HG03460 (cell line): ENCODE results near the gene GNAQ.

Source experiments
- ATAC-seq: cut with Tn5 transposase; IDR thresholded peaks from one replicate; pipeline ENCODE4 v1.9.1; 2021; ENCODE audit not compliant: unreplicated experiment

GNAQ gene

DNA sequence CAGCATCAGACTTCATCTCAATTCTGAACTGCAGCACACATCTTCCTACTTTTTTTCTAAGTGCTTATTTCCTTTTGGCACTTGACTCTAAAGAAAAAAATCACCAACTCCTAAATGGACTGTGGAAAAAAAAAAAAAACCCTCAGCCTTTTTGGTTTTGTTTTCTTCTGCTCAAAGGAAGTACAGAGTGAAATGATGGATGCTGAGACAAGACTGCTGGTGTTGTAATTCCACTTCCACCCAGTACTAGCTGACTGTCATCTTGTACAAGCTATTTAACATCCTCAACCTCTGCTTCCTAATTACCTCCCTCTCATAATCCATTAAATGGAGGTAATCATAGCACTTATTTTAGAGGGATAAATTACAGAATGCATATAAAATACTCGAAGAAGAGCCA lies 212.0 kb downstream of the GNAQ start:
- ATAC-seq, result no peak

DNA sequence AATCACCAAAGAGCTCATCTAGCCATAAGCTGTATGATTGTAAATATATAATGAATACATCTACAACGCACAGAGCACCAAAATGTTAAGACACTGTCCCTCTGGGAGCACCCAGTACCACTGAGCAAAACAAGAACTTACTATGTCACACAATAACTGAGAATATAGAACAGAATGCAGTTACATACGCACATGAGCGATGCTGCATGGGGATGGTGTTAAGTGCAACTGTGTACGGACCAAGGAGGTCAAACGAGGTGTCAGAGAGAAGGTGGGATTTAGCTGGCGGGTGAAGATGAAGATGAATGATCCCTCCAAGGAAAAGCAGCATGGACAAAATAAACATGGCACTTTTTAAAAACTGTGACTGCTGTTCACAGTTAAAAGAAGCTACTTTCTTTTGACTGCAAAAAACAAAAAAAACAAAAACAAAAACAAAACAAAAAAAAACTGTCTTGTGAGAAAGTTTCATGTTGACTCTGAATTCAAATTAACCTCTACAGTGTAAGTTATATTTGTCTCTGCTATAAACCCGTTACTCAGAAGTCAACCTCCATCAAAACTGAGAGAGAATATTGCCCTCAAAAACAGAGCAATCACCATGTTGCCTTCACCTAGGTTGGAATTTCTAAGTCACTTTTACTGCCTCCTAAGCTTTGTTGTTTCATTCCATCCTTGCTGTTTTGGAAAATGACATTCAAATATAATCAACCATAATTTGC lies 213.9 kb downstream of the GNAQ start:
- no peak for ATAC-seq

DNA sequence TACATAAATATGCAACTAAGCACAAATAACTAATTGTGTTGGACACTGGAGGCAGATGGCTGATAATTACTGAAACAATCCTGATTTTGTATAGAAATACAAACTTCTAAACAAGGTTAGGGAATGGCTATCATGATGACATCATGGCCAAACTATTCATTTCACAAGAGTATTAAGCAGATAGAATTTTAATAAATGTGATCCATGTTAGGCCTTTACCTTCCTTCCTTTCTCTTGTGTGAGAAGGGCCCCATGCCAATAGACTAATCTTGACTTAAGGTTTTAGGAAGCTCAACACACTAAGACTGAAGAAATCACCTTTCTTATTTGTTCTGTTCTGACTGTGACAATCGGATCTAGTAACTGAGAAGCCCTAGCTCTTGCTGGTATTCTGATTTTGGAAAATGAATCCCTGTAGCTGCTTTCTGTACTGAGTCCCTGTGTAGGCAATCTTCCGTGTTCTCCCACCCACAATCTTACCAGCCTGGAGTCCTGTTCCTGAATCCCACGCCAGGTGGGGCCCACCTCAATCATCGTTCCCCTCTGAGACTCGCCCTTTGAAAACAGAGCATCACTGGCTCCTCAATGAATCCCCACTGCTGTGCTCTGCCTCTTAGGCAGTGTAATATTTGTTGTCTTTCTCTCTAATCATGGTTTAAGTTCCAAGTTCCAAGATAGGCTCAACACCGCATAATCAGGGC lies 214.8 kb downstream of the GNAQ start:
- ATAC-seq, result no peak

DNA sequence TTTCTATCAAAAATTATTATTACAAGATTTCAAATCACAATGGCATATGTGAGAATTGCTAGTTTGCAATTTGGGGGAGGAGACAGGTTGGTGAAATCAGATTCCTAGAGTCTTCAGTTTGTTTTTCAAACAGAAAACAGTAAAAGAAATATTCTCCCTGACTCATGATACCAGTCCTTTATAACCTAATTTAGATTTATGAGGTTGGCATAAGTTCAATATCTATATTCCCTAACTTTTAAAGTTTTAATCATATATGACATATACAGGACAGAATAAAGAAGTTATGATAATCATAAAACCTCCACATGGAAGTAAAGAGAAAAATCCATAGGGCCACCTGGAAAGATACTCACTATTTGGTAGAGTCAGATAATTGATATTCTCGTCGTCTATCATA lies 216.4 kb downstream of the GNAQ start:
- ATAC-seq, result no peak

DNA sequence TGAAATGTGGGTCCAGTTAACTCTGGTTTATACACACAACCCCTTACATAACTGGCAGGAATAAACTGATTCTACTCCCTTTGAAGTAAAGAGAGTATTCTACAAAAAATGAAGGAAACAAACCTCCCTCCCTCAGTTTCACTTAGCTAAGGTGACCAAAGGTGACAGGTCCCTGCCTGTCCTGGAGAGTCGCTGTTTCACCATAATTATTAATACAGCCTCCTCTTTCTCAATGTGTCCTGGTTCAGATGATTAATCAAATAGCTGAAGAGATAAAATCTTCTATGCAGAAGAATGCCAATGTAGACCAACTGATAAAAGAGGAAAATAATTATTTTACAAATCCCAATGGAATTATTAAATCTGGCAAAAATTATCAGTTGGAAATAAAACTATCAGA lies 219.8 kb downstream of the GNAQ start:
- ATAC-seq, result no peak

DNA sequence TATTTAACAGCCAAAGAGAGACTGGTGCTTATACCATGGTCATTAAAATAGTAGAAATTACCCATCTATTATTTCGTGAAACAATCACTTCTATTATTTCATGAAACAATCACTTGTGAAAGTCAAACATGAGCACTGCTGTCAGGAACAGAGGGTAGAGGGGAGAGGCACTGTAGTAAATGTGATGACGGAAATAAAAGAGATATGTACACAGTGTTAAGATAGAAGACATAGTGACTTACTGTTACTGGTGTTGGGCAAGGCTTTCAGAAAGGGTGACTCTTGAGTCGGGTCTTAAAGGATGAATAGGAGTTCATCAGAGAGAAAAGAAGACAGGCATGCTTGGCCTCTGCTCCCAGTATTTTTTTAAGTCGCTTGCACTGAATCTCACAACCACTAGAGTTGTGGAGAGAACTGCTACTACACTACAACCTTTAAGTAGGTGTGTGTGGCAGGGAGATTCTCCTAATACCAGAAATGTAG lies 220.9 kb downstream of the GNAQ start:
- ATAC-seq, result no peak

- no peak for ATAC-seq
These were observed 221.6 kb downstream of the GNAQ start for GRCh38 chr9:77810047-77810446.

DNA sequence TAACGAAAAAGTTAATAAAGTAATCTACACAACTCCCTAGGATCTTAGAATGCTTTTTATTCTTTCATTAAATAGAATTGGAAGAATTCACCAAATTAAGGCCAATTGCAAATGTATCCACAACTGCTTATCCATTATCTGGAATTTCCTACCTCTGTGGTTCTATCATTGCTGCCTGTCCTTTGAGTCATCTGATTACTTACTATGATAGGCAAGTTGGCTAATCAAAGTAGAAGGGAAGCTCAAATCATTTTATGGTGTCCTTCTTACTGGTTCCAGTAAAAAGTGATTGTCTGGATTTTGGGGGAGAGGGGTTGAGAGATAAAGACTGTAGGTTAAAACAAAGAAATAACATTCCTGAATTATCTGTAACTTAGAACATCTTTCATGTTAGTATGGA lies 222.1 kb downstream of the GNAQ start:
- no peak for ATAC-seq

DNA sequence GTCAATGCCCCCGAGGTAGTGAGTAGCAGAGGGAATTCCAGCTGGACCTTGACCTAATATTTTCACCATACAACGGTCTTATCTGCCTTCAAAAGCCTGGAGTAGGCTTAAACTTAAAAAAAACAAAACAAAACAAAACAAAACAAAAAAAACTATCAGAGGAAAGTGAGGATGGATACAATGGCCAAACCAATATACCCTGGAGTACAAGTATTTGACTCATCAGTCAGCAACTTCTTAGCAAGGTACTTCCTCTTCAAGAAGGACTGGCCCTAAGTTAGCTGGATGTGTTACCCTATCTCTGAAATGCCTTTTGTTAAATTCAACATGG lies 222.9 kb downstream of the GNAQ start:
- no peak for ATAC-seq

- no peak for ATAC-seq
These were observed 223.5 kb downstream of the GNAQ start for GRCh38 chr9:77807846-77808750.

DNA sequence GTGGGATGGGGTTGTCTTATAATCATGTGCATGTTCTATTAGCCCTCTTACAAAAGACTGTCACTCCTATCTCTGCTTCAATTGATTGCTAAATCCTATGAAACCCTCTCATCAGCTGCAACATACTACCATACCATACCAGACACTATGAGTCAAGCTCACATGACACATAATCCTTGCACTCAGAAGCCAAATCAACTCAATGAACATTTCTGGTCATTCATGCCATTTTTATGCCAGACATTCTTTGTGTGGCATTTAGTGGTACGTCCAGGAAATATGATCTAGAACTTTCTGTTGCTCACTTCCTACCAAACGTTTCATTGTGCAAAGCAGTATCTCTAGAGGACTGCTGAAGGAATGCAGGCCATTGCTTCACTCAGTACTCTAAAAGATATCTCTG lies 224.3 kb downstream of the GNAQ start:
- ATAC-seq, result no peak

- no peak for ATAC-seq
These were observed 224.9 kb downstream of the GNAQ start for GRCh38 chr9:77806741-77807140.

- ATAC-seq, result no peak
These were observed 225.8 kb downstream of the GNAQ start for GRCh38 chr9:77805810-77806209.

- ATAC-seq, result no peak
These were observed 228.2 kb downstream of the GNAQ start for GRCh38 chr9:77803423-77803822.

DNA sequence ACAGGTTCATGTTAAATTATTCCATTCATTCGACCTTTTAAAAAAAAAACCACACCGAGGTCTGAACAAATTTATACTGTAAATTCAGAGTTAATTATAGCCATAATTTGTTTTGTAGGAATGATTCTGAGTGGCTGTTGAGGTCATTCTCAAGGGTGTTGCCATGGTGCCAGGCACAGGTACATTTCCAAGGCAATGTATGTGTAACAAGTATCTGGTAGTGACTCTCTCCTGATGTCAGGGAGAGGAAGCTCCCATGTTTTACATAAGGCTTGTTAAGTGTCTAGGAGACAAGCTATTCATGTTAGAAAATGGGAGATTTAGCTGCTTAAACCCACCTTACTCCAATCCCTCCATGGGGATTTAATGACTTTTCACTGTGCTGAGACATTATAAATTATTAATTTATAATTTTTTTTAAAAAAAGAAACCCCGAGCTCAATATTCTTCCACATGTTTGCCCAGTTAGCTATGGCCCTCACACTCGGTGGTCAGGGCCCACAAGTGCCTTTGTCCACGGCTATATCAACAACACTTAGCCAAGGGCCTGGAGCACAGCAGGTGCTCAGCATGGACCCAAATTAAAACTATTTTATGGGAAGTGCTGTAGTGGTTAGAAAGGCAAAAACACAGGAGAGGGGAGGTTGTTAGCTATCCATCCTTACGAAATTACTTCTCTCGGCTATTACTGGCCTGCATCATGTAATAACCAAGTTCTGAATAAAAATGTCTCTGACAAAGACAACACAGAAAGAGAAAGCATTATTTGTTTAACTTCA lies 228.9 kb downstream of the GNAQ start:
- no peak for ATAC-seq

- ATAC-seq, result no peak
These were observed 229.5 kb downstream of the GNAQ start for GRCh38 chr9:77802064-77802463.

- no peak for ATAC-seq
These were observed 230.6 kb downstream of the GNAQ start for GRCh38 chr9:77800924-77801551.

- ATAC-seq, result no peak
These were observed 233.5 kb downstream of the GNAQ start for GRCh38 chr9:77798140-77798539.

DNA sequence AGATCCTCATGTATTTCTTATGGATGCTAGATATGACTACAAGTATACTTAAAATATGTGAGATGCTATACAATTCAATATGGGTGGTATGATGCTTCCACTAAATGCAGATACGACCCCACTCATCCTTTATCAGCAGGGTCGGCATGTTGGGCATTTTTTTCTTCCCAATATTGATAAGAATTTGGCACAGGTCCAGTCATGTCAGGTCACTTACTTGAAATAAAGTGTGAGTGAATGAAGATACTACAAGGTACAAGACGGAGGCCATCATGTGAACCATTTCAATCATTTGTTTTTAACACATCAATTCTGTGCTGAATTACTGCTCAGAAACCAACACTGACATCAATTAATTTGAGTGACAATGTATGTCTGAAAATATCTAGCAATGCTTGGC lies 236.6 kb downstream of the GNAQ start:
- no peak for ATAC-seq

DNA sequence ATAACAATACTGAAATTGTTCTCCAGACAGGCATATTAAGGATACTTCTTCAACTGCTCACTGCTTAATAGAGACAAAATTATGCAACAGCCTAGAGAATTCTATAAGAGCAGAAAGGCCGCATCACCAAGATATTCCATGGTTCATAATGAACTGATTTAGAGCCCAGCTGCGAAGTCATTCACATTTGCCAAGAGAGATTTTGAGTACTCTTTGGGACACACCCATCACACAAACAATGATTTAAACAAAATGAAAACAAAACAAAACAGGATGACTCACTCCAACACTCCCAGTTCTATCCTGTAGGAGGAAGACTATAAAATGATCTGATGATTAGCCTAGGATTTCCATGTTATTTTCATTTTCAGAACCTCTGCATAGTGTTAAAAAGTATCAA lies 237.8 kb downstream of the GNAQ start:
- ATAC-seq, result no peak

DNA sequence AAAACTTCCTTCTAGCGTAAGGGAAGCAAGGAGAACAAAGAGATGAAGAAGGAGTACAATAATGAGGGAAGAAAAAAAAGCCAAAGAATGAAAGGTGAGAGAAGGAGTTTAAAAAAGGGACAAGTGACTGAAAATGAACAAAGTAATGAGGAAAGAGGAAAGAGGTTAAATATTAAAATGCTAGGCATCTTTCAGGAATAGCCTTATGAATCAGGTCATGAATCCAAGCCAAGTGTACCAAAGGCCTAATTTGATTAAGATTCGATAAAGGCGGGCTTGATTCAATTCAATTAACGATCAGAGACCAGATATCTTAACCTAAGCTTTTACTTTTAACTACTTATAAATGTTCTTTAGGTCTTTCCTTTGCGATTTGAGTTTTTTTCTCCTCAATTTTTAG lies 241.7 kb downstream of the GNAQ start:
- no peak for ATAC-seq
